ENCODE results near the gene OSTM1.
A peak's percentile ranks its signal among the peaks of the same experiment; 100 is the strongest.

OSTM1 gene

DNA sequence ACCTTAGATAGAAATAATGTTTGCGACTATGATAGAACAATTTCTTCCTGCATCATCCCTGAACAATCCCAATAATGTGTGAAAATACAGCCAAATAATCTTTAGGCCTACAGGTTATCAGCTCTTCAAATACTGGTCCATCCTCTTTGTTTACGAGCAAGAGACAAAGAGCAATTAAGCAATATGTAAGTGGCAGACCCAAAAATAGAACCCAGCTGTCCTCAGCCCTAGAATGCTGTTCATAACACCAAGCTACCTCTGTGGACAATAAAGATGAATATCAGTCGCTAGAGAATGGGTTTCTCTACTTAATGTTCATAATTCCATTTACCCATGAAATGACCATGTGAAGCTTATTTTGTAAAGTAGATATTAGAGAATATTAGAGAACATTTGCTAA lies 28.4 kb upstream of the OSTM1 start:
- H3K27ac ChIP-seq (ENCODE audit: low read length), result no peak overlapping the region
- H3K9me3 ChIP-seq (ENCODE audit: control insufficient read depth, insufficient read depth, low read length), result no peaks in the 10 kb centered on the region

DNA sequence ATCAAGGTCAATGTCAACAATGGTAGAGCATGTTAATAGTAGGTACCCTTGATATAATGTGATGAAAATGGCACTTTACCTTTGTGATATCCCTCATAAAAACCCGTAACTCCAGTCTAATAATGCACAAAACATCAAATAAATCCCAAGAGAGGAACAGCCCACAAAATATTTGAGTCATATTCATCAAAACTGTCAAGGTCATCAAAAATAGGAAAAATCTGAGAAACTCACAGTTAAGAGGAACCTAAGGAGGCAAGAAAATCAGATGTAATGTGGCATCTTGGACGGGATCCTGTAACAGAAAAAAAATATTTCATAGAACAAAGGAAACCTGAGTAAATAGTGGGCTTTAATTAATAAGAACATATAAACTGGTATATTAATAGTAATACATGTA lies 25.5 kb upstream of the OSTM1 start:
- Histone ChIP-seq H3K27ac (ENCODE audit: low read length) (no peak overlapping the region), H3K4me1 (ENCODE audit: control insufficient read depth, insufficient read depth, low read length) (no peaks in the 10 kb centered on the region), H3K4me3 (ENCODE audit: low read length) (no peak overlapping the region), H3K27me3 (ENCODE audit: control insufficient read depth, insufficient read depth, low read length) (no peaks in the 10 kb centered on the region), H3K36me3 (ENCODE audit: control insufficient read depth, insufficient read depth, low read length) (no peaks in the 10 kb centered on the region), H3K9me3 (ENCODE audit: control insufficient read depth, insufficient read depth, low read length) (no peaks in the 10 kb centered on the region)
- no peak for DNase-seq (ENCODE audit: low read depth, low spot score)
- no CpG with 5 or more reads among the region's 2 CpGs for WGBS (ENCODE audit: insufficient coverage, insufficient read length)

More for the DNA sequence above, 28.4 kb upstream of the OSTM1 start:
- H3K4me3 ChIP-seq (ENCODE audit: low read length), result no peak overlapping the region
- no peaks in the 10 kb centered on the region for H3K27me3 ChIP-seq (ENCODE audit: control insufficient read depth, insufficient read depth, low read length)
- no peaks in the 10 kb centered on the region for H3K36me3 ChIP-seq (ENCODE audit: control insufficient read depth, insufficient read depth, low read length)
- WGBS (ENCODE audit: insufficient coverage, insufficient read length), result no CpG with 5 or more reads among the region's 3 CpGs
- H3K4me1 ChIP-seq (ENCODE audit: control insufficient read depth, insufficient read depth, low read length), result peaks cover 2% of the 10 kb centered on the region; the same call in 1 of the 2 replicates
- no peak for DNase-seq (ENCODE audit: low read depth, low spot score)

- no peaks in the 10 kb centered on the region for H3K4me1 ChIP-seq (ENCODE audit: control insufficient read depth, insufficient read depth, low read length)
- H3K27me3 ChIP-seq (ENCODE audit: control insufficient read depth, insufficient read depth, low read length), result no peaks in the 10 kb centered on the region
- no peak for DNase-seq (ENCODE audit: low read depth, low spot score)
- H3K4me3 ChIP-seq (ENCODE audit: low read length), result no peak overlapping the region
- H3K27ac ChIP-seq (ENCODE audit: low read length), result no peak overlapping the region
- no peaks in the 10 kb centered on the region for H3K36me3 ChIP-seq (ENCODE audit: control insufficient read depth, insufficient read depth, low read length)
- no peaks in the 10 kb centered on the region for H3K9me3 ChIP-seq (ENCODE audit: control insufficient read depth, insufficient read depth, low read length)
- WGBS (ENCODE audit: insufficient coverage, insufficient read length), result no CpG with 5 or more reads among the region's 1 CpG
Measured at GRCh38 chr6:108097882-108098281, 23.3 kb upstream of the OSTM1 start.

GRCh38 chr6:108093781-108094300 lies 19.3 kb upstream of the OSTM1 start:
- Histone ChIP-seq H3K36me3 (ENCODE audit: control insufficient read depth, insufficient read depth, low read length) (no peaks in the 10 kb centered on the region), H3K4me3 (ENCODE audit: low read length) (no peak overlapping the region), H3K27me3 (ENCODE audit: control insufficient read depth, insufficient read depth, low read length) (no peaks in the 10 kb centered on the region), H3K9me3 (ENCODE audit: control insufficient read depth, insufficient read depth, low read length) (no peaks in the 10 kb centered on the region), H3K27ac (ENCODE audit: low read length) (no peak overlapping the region), H3K4me1 (ENCODE audit: control insufficient read depth, insufficient read depth, low read length) (no peaks in the 10 kb centered on the region)
- WGBS (ENCODE audit: insufficient coverage, insufficient read length), result no CpG with 5 or more reads among the region's 4 CpGs
- DNase-seq (ENCODE audit: low read depth, low spot score), result no peak

DNA sequence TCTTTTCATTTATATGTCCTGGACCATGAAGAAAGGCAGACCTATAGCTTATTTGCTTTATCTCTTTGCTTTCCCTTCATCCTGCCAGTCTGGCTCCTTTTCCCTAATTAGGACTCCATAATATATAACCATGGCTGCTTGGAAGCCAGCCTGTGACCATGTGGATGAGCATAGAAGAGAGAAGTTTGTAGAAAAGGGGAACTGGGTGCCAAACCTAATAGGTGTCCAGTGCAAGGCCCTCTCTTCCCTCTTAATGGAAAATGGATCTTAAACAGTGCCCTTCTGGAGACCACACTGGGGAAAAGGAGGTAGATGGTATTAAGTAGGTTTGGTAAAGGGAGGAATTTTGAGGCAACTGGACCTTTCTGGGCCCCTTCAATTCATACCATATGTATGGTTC lies 16.7 kb upstream of the OSTM1 start:
- Histone ChIP-seq H3K4me1 (ENCODE audit: control insufficient read depth, insufficient read depth, low read length) (no peaks in the 10 kb centered on the region), H3K4me3 (ENCODE audit: low read length) (no peak overlapping the region), H3K27me3 (ENCODE audit: control insufficient read depth, insufficient read depth, low read length) (no peaks in the 10 kb centered on the region), H3K9me3 (ENCODE audit: control insufficient read depth, insufficient read depth, low read length) (no peaks in the 10 kb centered on the region), H3K36me3 (ENCODE audit: control insufficient read depth, insufficient read depth, low read length) (no peaks in the 10 kb centered on the region), H3K27ac (ENCODE audit: low read length) (no peak overlapping the region)
- DNase-seq (ENCODE audit: low read depth, low spot score), result no peak

DNA sequence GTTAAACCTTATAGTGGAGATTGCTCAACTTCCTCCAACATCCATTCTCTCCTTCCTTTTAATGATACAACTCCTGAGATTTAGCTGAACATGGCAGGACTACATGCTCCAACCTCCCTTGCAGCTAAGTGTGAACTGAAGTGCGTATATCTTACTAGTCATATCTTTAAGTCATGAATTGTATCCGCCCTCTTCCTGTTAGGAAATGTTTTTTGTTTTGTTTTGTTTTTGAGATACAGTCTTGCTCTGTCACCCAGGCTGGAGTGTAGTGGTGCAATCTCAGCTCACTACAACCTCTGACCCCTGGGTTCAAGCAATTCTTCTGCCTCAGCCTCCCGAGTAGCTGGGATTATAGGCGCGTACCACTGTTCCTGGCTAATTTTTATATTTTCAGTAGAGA lies 8.8 kb upstream of the OSTM1 start:
- Histone ChIP-seq H3K36me3 (ENCODE audit: control insufficient read depth, insufficient read depth, low read length) (no peaks in the 10 kb centered on the region), H3K27ac (ENCODE audit: low read length) (no peak overlapping the region), H3K27me3 (ENCODE audit: control insufficient read depth, insufficient read depth, low read length) (no peaks in the 10 kb centered on the region), H3K4me1 (ENCODE audit: control insufficient read depth, insufficient read depth, low read length) (peaks cover 2% of the 10 kb centered on the region; the same call in 1 of the 2 replicates), H3K9me3 (ENCODE audit: control insufficient read depth, insufficient read depth, low read length) (no peaks in the 10 kb centered on the region), H3K4me3 (ENCODE audit: low read length) (no peak overlapping the region)
- whole genome bisulfite sequencing (ENCODE audit: insufficient coverage, insufficient read length), result no CpG with 5 or more reads among the region's 5 CpGs
- no peak for DNase-seq (ENCODE audit: low read depth, low spot score)

DNA sequence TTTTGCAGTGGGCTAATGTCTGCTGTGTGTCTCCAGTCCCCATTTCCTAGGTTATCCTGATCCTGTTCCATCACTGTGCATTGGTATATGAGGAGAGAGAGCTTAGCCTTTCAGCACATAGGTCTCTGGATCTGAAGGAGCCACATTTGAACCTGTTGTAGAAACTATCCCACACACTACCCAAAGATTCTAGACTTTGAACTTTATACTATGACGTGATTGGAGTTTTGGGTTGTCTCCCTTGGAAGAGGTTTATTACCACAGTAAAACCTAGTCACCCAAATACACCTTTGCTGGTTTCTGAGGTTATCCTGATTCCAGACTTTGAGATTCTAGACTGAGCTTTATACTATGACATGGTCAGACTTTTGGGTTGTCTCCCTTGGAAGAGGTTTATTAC lies 8.0 kb upstream of the OSTM1 start:
- DNase-seq (ENCODE audit: low read depth, low spot score), result no peak
- no peak overlapping the region for H3K4me3 ChIP-seq (ENCODE audit: low read length)
- H3K9me3 ChIP-seq (ENCODE audit: control insufficient read depth, insufficient read depth, low read length), result no peaks in the 10 kb centered on the region
- no peaks in the 10 kb centered on the region for H3K36me3 ChIP-seq (ENCODE audit: control insufficient read depth, insufficient read depth, low read length)
- WGBS (ENCODE audit: insufficient coverage, insufficient read length), result no CpG with 5 or more reads among the region's 1 CpG
- no peak overlapping the region for H3K27ac ChIP-seq (ENCODE audit: low read length)
- H3K27me3 ChIP-seq (ENCODE audit: control insufficient read depth, insufficient read depth, low read length), result no peaks in the 10 kb centered on the region
- peaks cover 2% of the 10 kb centered on the region; the same call in 1 of the 2 replicates for H3K4me1 ChIP-seq (ENCODE audit: control insufficient read depth, insufficient read depth, low read length)

GRCh38 chr6:108080010-108080780 lies 5.7 kb upstream of the OSTM1 start:
- no peak for DNase-seq (ENCODE audit: low read depth, low spot score)
- Histone ChIP-seq H3K36me3 (ENCODE audit: control insufficient read depth, insufficient read depth, low read length) (no peaks in the 10 kb centered on the region), H3K27me3 (ENCODE audit: control insufficient read depth, insufficient read depth, low read length) (no peaks in the 10 kb centered on the region), H3K4me3 (ENCODE audit: low read length) (no peak overlapping the region), H3K4me1 (ENCODE audit: control insufficient read depth, insufficient read depth, low read length) (peaks cover 2% of the 10 kb centered on the region; the same call in 1 of the 2 replicates), H3K9me3 (ENCODE audit: control insufficient read depth, insufficient read depth, low read length) (no peaks in the 10 kb centered on the region), H3K27ac (ENCODE audit: low read length) (no peak overlapping the region)
- no CpG with 5 or more reads among the region's 2 CpGs for WGBS (ENCODE audit: insufficient coverage, insufficient read length)

DNA sequence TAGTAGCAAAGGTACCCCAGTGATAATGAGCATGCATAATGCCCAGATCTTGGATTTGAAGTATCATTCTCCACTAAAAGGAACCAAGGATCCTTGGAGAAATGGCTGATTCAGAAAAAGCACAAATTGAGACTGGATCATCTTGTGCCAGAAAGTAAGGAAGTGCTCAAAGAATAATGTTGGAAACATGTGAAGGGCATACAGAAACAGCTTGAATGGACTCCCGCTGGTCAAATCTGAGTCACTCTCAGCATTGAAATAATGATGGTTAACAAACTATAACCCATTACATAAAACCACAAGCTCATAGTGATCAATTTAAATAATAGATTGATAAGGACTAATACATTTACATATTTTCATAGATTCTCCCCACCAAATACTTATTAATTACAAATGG lies 3.6 kb upstream of the OSTM1 start:
- no peaks in the 10 kb centered on the region for H3K36me3 ChIP-seq (ENCODE audit: control insufficient read depth, insufficient read depth, low read length)
- no peaks in the 10 kb centered on the region for H3K9me3 ChIP-seq (ENCODE audit: control insufficient read depth, insufficient read depth, low read length)
- peaks cover 2% of the 10 kb centered on the region; the same call in 1 of the 2 replicates for H3K4me1 ChIP-seq (ENCODE audit: control insufficient read depth, insufficient read depth, low read length)
- no peak for DNase-seq (ENCODE audit: low read depth, low spot score)
- no peaks in the 10 kb centered on the region for H3K27me3 ChIP-seq (ENCODE audit: control insufficient read depth, insufficient read depth, low read length)
- no peak overlapping the region for H3K27ac ChIP-seq (ENCODE audit: low read length)
- H3K4me3 ChIP-seq (ENCODE audit: low read length), result no peak overlapping the region
- no CpG with 5 or more reads among the region's 1 CpG for WGBS (ENCODE audit: insufficient coverage, insufficient read length)

DNA sequence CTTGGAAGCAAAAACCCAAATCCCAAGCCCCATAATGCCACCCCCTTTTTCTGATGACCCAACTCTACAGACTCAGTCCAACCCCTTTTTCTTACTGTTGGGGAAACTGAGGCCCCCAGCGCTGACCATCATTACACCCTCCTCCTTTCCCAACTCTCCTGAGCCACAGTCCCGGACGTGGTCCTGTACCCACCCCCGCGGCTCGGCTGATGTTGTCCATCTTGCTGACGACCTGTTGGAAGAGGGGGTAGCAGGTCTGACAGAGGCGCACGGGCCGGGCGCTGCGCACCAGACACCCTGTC lies 533 bp downstream of the OSTM1 start:
- peak overlapping the region; percentile 85 for H3K4me3 ChIP-seq (ENCODE audit: low read length)
- H3K9me3 ChIP-seq (ENCODE audit: control insufficient read depth, insufficient read depth, low read length), result no peaks in the 10 kb centered on the region
- WGBS (ENCODE audit: insufficient coverage, insufficient read length), result no CpG with 5 or more reads among the region's 12 CpGs
- no peaks in the 10 kb centered on the region for H3K36me3 ChIP-seq (ENCODE audit: control insufficient read depth, insufficient read depth, low read length)
- no peaks in the 10 kb centered on the region for H3K27me3 ChIP-seq (ENCODE audit: control insufficient read depth, insufficient read depth, low read length)
- peaks cover 1% of the 10 kb centered on the region; the same call in 1 of the 2 replicates for H3K4me1 ChIP-seq (ENCODE audit: control insufficient read depth, insufficient read depth, low read length)
- H3K27ac ChIP-seq (ENCODE audit: low read length), result no peak overlapping the region
- no peak for DNase-seq (ENCODE audit: low read depth, low spot score)

DNA sequence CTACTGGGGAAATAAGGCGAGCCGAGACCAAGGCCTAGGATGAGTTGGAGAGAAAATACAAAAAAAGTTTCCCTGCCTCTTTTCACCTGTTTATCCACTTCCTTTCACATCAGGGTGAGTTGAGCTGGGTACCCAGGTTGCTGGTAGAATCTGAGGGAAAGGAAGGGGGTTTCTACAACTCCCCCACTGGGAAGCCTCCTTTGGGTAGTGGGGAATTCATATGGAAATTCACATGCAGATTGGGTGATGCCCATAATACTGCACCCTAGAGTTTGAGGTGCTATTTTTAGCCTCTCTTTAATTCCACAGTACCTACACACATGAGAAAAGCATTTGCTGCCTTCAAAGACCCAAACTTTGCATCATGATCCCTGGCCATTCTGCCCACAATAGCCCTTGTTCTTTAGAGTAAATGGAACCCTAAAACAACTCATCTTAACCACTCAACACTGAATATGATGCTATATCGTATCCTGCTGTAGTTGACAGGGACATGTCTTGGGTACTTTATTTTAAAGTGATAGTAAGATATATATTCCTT lies 2.7 kb downstream of the OSTM1 start:
- H3K4me3 ChIP-seq (ENCODE audit: low read length), result no peak overlapping the region
- no peaks in the 10 kb centered on the region for H3K36me3 ChIP-seq (ENCODE audit: control insufficient read depth, insufficient read depth, low read length)
- WGBS (ENCODE audit: insufficient coverage, insufficient read length), result no CpG with 5 or more reads among the region's 3 CpGs
- DNase-seq (ENCODE audit: low read depth, low spot score), result peak; percentile 50
- no peaks in the 10 kb centered on the region for H3K9me3 ChIP-seq (ENCODE audit: control insufficient read depth, insufficient read depth, low read length)
- no peak overlapping the region for H3K27ac ChIP-seq (ENCODE audit: low read length)
- peaks cover 1% of the 10 kb centered on the region; the same call in 1 of the 2 replicates for H3K4me1 ChIP-seq (ENCODE audit: control insufficient read depth, insufficient read depth, low read length)
- H3K27me3 ChIP-seq (ENCODE audit: control insufficient read depth, insufficient read depth, low read length), result no peaks in the 10 kb centered on the region
